GM19035 (cell line): Measurements from ENCODE around the gene OSBPL5.

Source experiments
- ATAC-seq: cut with Tn5 transposase; IDR thresholded peaks from one replicate; pipeline ENCODE4 v1.9.1; 2021; ENCODE audit not compliant: unreplicated experiment

The OSBPL5 gene

DNA sequence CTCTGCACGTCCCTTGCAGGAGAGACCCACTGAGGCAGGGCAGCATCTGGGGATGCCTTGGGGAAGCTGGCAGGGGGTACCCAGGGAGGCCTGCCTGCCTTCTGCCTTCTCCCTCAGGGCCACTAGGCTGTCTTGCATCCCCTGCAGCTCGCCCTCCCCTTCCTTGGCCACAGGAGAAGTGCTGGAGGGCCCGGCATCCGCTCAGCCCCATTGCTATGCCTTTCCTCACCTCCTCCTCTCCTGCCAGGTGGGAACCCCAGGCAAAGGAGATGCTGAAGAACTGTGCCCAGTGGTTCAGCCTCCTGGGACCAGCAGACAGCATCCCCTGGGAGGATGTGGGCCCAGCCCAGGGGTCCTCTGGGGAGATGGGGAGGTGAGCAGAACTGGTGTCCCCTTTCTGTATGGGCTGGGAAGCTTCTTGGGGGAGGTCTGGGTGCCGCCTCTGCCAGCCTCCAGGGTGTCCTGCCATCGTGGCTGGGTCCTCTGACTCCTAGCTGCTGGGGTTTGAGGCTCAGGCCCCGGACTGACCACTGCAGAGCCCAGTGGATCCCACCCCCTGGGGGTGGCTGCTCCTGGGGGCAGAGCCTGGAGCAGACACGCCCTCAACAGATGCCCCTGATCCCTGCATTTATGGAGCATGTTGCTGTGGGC lies 32.9 kb upstream of the OSBPL5 start:
- ATAC-seq = no peak

DNA sequence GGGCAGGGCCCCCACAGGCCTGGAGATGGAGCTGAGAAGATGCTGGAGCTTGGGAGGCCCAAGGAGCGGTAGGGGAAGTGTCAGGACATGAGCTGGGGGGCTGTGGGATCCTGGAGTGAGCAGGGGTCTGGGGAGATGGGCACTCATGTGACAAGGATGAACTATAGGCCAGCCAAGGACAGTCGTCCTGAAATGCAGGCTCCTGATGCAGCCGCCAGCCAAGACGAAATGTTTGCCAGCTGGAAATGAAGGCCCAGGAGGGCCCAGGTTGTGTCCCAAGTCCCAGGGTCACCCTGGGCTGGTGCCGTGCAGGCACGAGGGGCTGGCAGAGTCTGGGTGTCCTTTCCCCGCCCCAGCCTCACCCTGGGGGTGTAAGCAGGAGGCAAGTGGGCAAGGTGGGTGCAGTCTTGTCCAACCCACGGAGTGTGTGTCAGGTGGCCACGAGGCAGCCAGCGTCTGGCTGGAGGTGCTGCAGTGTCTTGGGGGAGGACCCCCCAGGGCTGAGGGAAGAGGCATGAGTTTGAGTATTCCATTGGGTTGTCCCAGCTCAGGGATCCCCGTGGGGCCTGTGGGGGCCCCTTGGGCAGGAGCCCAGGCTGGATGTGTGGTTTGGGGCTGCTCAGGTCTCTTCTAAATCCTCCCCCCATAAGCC lies 32.1 kb upstream of the OSBPL5 start:
- ATAC-seq = no peak

DNA sequence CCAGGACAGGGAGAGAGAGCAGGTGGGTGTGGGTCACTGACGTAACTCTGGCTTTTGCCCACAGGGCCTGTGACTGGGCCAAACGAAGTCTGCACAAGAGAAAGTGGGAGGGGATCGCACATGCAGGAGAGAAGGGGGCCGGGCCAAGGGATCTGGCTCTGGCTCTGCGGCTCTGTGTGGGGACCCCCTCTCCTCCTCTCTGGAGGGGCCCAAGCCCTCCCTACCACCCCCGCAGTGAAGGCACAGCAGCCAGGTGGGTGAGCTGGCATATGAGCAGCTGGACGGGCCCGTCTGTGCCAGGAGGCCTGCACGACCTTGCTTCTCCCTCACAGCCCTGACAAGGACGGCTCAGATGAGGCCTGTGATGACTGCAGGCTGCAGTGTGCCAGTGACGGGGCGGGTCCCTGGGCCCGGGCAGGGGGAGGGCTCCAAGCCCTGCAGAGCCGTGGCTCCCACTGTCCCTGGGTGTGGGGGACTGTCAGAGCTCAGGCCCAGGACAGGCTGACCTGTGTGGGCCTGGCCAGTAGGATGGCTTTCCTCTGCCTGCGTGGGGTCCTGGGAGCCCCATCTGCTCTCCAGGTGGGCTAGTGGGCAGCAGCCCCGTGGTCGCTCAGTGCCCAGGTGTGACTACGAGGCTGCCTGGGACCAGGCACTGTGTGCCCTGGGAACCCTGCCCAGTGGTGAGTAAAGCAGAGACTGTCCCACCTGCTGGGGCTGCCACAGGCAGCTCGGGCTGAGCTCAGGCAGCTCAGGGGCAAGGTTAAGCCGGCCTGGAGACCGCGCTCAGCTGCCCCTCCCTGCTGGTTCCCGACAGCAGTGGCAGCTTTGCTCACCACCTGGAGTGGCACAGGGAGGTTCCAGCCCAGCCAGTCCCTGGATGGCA lies 31.3 kb upstream of the OSBPL5 start:
- no peak for ATAC-seq

DNA sequence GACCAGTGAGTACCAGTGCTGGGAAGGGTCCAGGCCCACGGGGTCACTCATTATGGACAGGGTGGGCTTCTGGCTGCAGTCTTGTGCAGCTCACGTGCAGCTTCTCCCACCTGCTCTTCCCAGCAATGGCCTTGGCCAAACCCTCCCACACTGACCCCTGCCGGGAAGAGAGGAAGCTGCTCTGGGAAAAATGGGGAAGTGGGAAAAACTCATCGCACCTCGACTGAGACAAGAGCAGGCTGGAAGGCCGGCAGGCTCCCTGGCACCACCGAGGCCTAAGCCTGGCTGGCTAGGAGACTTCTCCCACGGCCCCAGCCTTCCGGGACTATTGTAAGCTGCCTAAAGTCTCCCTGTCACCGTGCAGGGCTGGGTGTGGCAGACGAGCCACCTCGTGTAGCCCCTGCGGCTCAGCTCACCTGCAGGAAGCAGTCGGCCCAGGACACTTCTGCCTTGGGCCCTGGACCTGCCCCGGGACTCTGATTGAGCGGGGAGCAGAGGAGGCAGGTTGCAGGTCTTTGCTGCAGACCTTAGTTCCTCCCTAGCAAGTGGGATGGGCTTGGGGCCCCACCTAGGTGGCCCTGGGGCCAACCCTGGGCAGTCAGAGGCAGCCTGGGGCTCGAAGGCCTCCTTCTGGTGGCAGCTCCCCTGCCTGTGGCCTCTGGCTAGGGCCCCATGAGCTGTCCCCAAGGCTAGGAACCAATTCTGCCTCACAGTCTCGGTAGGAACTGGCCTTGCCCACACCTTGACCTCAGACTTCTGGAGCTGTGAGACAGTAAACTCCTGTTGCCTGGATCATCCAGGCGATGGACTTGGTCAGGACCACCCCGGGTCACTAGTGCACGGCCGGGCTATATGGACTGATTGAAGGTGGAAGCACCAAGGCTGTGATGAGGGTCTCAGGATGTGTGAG lies 30.4 kb upstream of the OSBPL5 start:
- no peak for ATAC-seq

DNA sequence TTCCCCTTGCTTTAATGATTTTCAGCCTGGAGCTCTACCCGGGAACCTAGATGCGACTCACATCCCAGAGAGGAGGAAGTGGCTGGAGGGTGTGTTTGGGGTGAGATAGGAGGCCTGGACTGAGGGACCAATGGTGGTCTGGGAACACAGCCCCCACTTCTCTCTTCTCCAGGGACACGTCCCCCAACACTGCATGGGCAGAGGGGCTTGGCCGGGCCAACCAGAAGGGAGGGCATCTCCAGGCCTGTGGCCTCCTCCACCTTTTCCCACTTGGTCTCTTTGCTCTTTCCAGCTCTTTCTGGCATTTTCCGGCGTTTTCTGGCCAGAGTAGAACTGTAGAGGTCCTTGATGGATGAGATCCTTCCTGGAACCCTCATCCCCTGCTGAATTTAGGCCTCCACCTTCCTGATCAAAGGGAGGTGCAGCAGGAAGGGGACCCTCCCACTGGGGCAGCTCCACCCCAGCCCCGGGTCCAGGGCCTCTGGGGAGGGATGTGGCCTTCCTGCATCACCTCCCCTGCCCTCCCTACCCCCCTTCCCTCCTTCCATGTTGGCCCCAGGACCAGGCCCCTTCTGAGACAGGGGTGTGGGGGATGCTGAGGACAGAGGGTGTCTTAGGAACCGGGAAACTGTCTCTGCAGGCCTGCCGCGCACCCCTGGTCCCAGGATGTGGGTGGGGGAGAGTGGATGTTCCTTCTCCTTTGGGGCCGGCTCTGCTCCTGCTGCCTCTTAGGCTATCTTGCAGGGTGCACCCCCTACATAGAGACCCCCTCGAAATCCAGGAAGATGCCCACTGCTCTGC lies 29.1 kb upstream of the OSBPL5 start:
- no peak for ATAC-seq

DNA sequence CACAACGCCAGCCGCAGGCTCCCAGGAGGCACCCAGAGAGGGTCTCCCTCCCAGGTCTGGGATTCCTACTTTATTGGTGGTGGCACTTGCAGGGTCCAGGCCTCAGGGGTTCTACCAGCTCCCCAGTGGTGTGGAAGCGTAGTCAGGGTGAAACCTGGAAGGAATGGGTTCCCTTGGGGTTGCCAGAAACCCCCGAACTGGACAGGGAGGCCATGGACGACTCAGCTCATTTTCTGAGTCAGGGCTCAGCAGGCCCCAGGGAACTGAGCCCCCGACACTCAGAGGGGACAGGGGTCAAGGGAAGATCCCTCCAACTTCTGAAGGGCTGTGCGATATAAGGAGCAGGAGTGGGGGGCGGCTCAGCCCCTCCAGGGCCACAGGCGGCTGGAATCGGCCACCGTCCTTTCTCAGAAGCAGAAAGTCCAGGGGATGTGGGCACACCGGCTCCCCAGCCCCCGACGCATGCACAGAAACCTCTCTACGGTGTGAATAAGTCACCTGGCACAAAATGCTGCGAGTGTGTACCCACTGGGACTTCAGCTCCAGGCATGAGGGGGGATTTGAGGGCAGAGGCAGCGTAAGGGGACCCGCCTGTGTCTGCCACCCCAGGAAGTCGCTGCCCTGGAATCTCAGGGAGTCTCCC lies 28.4 kb upstream of the OSBPL5 start:
- ATAC-seq = no peak

DNA sequence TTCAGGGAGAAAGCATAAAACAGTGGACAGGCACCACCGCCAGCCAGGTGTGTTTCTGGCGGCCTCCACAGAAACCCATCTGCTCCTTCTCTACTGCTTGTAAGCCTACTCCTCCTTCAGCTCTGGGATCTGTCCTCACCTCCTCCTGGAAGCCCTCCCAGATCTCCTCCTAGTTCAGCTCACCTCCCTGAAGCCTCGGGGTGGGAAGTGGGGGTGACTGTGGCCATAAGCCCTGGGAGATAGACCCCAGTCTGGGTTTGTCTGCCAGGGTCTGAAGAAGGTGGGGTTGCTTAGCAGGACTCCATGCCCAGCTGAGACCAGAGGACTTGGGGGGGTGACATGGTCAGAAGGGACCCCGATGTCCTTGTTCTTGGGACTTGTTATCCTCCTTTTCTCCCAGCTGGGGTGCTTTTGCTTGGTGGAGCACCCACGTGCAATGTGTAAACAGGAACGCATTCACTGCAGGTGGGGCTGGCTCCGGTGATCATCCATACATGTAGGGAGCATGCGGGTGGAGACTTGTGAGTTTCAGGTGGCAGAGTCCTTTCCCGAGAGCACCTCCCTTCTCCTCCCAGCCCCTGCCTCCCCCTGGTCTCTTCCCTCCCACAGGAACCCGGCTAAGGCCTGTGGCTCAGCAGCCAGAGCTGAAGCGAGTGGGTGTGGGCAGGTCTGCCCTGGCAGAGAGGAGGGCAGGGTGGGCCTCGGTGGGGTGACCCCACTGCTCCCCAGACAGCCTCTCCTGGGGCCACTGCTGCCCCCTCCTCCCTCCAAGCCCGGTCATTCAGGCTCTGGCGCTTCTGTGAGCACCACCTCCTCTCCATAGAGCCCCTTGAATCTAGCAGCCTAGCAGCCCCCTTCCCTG lies 27.6 kb upstream of the OSBPL5 start:
- ATAC-seq = no peak

DNA sequence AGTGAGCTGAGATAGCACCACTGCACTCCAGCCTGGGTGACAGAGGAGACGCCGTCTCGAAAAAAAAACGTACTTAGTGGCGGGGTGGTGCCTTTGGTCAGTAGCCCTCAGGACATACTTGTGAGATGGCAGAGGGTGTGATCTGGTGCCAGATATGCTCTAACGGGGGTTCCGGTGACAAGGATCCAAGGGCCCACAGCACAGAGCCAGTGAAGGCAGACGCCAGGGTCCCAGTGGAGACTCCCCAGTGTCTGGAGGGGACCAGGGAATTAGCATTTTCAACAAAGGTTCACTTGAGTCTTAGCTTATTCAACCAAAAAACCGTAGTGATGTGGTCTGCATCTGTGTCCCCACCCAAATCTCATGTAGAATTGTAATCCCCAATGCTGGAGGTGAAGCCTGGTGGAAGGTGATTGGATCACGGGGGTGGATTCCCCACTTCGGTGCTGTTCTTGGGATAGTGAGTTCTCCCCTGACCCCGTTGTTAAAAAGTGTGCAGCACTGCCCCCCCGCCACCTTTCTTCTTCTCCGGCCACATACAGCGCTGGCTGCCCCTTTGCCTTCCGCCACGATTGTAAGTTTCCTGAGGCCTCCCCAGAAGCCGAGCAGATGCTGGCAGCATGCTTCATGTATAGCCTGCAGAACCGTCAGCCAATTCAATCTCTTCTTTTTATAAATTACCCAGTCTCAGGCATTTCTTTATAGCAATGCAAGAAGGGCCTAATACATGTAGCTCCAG lies 26.6 kb upstream of the OSBPL5 start:
- ATAC-seq = no peak

DNA sequence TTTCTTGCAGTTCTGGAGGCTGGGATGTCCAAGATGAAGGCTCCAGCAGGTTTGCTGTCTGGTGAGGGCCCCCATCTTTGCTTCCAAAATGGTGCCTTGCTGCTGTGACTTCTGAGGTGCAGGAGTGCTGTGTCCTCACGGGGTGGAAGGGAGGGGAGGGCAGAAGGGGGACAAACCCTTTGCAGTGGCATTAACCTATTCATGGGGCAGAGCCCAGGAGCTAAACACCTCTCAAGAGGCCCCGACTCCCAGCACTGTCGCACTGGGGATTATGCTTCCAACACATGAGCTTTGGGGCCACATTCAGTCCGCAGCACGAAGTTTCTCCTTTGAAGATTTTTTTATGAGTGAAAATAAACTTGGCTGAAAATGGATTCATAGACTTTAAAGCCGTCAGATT lies 25.5 kb upstream of the OSBPL5 start:
- no peak for ATAC-seq

DNA sequence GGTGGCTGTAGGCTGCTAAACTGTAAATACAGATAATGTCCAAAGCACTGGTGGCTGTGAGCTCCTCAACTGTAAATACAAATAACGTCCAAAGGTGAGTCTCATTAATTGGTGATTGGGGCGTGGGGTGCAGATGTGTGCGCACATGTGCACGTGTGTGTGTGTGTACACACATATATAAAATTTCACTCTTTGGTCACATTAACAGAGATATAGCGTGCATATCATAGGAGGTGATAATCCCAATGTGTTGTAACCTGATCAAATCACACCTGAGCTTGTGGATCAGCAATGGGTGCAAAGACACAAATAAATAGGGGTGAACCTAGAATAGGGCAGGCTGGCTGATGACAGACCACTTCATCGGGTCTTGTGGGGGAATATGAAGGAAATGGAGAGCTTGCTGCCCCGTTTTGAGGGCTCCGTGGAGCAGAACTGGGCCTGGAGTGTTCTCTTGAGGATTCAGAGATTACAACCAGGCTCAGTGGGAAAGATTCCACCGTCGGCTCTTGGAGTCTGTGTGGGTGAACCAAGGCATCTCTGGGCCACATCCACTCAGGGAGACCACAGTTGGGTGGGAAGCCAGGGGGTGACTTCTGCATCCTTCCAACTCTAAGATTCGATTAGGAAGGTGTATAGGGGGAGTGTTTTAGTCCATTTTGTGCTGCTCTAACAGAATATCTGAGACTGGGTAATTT lies 24.9 kb upstream of the OSBPL5 start:
- no peak for ATAC-seq

DNA sequence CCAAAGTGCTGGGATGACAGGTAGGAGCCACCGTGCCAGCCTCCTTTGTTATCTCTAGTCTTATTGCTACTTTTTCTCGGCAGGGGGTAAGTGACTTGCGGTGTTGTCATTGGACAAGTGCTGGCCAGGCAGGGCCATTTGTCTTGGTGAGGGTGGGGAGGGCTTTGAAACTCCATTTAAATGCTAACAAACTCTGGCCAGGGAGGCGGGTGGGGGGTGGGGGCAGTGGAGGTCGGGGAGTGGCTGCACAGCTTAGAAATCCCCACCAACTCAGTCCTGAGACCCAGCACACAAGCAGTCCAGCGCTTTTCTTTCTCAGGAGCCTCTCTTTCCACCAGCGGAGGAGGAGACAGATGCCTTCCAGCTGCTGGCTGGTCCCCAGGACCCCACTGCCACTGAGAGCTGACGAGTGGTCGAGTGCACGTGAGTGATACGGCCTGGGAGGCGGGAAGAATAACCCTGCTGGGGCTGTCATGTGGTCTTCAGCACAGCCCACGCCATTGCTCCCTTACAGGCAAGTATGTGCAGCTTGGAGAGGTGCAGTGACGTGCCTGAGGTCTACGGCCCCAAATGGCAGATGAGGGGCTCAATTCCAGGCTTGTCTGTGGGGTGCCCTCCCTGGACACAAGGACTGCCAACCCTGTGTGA lies 24.2 kb upstream of the OSBPL5 start:
- no peak for ATAC-seq

DNA sequence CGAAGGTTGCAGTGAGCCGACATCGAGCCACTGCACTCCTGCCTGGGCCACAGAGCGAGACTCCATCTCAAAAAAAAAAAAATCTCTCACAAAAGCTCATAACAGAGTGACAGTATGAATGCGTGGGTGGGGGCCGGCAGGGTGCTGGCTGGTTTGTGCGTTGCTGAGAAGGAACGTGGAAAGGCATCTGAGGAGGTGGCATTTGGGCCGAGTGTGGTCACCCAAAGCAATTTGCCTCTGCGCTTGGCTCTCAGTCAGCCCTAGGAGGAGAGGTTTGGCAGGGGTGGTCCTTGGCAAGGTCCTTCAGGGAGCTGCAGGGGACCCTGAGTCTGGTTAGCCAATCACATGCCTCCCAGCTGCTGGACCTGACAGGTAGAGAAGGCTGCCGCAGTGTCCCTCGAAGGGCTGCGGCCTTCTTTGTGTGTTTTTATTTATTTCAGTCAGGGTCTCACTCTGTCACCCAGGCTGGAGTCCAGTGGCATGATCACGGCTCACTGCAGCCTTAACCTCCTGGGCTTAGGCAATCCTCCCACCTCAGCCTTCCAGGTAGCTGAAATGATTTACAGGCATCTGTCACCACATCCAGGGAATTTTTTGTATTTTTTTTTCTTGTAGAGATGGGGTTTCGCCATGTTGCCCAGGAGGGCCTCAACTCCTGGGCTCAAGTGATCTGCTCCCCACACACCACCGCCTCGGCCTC lies 23.5 kb upstream of the OSBPL5 start:
- ATAC-seq = no peak

DNA sequence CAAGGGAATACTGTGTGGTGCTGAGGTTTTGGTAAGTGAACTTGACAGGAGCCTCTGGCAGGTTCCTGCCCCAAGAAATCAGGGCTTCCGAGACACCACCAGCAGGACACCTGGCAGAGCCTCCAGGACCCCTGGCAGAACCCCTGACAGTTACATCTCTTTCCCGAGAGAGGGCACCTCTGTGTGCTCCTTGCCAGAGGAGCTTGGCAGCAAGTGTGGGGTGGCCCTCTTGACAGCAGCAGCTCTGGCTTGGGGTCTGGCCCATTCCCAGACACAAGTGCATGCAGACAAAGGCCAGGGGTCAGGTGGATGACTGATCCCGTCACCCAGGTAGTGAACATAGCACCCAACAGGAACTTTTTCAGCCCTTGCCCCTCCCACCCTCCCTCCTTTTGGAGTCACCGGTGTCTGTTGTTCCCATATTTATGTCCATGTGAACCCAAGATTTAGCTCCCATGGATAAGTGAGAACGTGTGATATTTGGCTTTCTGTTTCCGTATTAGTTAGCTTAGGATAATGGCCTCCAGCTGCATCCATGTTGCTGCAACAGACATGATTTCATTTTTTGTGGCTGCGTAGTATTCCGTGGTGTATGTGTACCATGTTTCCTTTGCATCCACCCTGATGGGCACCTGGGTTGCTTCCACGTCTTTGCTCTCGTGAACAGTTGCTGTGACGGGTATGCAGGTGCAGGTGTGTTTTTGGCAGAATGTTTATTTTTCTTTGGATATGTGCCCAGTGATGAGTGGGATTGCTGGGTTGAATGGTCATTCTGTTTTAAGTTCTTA lies 21.2 kb upstream of the OSBPL5 start:
- no peak for ATAC-seq

DNA sequence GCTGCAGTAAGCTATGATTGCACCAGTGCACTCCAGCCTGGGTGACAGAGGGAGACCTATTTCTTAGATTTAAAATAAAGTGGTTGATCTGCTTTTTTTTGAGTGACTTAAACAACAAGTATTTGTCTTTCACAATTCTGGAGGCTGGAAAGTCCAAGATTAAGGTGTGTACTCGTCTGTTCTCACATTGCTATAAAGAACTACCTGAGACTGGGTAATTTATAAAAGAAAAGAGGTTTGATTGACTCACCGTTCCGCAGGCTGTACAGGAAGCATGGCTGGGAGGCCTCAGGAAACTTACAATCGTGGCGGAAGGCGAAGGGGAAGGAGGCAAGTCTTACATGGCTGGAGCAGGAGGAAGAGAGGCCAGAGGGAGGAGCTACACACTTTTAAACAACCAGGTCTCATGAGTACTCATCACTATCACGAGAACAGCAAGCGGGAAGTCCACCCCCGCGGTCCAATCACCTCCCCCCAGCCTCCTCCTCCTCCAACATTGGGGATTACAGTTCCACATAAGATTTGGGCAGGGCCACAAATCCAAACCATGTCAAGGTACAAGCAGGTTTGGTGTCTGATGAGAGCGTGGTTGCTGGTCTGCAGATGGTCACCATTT lies 19.7 kb upstream of the OSBPL5 start:
- ATAC-seq = no peak

DNA sequence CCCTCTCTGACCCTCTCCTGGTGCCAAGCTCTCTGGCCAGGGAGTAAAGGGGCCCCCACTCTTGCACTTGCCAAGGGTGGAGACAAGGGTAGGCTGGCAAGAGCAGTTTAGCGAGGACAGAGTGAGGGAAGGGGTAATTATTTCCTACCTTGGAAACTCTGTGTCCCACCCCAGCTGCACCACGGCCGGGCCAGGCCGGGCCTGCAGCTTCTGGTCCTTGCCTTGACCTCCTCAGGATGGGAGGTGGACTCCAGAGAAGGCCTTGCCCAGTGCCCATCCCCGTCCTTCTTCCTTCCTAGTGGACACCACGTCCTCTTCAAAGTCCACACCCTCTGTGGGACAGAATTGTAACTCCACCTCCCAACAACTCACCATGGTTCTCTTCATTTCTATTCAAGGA lies 18.4 kb upstream of the OSBPL5 start:
- no peak for ATAC-seq
